Neutrophil (primary cell): ENCODE results near the gene DNAJB8.
A peak's percentile ranks its signal among the peaks of the same experiment; 100 is the strongest.

Source experiments
- H3K27ac ChIP-seq: fragments of 200-600 bp; sonication (generic); 2 replicates; pipeline ENCODE4 v1.5.1; 2016; ENCODE audit warnings: mild to moderate bottlenecking, moderate library complexity
- H3K27me3 ChIP-seq: fragments of 200-600 bp; sonication (generic); 2 replicates; pipeline ENCODE4 v1.6.0; 2016; ENCODE audit warnings: mild to moderate bottlenecking
- H3K36me3 ChIP-seq: fragments of 200-600 bp; sonication (generic); 2 replicates; pipeline ENCODE4 v1.5.1; 2017
- H3K4me1 ChIP-seq, 2 experiments: fragments of 200-600 bp in 1 of 2; sonication (generic) in 1 of 2; 1 replicate in 1 of 2; 2 replicates in 1 of 2; pipeline versions ENCODE4 v1.5.1 to v1.6.1; 2013 to 2016; ENCODE audit warnings: low read depth in 1 of 2, low read length in 1 of 2, mild to moderate bottlenecking in 1 of 2, moderate library complexity in 1 of 2; ENCODE audit not compliant: control insufficient read depth in 1 of 2, insufficient read depth in 1 of 2
- H3K4me3 ChIP-seq, 2 experiments: fragments of 200-600 bp in 1 of 2; sonication (generic) in 1 of 2; 1 replicate in 1 of 2; 2 replicates in 1 of 2; pipeline ENCODE4 v1.5.1; 2013 to 2016; ENCODE audit warnings: low read depth in 1 of 2, low read length in 1 of 2, mild to moderate bottlenecking in 1 of 2, moderate library complexity in 1 of 2
- H3K9me3 ChIP-seq: fragments of 200-600 bp; sonication (generic); 2 replicates; pipeline ENCODE4 v1.5.1; 2016
- TF ChIP-seq, protein P1 (sequence below): fragments of 200-600 bp; sonication (generic); IDR thresholded peaks from 2 replicates; pipeline ENCODE4 v1.5.1; 2016; ENCODE audit warnings: antibody characterized with exemption

DNAJB8 gene

DNA sequence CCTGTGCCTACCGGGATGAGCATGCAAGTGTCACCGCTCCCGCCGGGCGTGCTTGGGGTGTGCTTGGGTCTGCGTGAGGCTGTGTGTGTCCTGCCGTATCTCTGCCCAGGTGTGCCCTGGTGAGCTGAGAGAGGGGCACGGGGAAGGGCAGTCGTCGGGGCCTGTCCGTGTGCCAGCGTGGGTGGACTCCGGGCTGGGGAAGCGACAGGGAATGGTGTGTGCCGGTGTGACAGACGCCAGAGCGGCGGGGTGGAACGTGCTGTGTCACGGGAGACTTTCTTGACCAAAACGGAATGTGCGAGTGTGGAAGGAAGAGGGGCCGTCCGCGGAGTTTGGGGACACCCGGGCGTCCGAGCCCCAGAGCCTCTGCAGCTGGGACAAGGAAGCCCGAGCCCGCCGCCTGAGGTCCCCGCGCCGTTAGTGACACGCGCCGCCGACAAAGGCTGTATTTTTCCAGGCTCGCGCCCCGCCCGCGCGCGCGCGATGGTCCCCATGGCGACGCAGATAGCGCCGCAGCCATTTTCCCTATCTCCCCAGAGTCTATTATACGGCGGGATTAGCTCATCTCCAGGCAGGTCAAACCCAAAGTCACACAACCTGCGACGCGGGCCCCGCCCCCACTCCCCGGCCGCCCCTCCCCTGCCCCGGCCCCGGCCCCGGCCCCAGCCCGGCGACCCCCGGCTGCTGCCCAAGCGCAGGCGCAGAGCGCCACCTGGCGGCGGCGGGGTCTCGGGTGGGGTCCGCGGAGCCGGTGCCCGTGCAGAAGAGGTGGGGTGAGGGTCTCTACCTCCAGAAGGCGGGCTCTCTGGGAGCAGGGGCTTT, 30.8 kb upstream of the DNAJB8 start:
- peaks cover 4 to 16% of the 10 kb centered on the region in 2 experiments for H3K4me1 ChIP-seq
- H3K27me3 ChIP-seq: peaks cover 81% of the 10 kb centered on the region
- H3K9me3 ChIP-seq: no peaks in the 10 kb centered on the region
- peak overlapping the region in 1 of 2 experiments; percentile 49 for H3K4me3 ChIP-seq
- H3K36me3 ChIP-seq: no peaks in the 10 kb centered on the region
- no peak overlapping the region for H3K27ac ChIP-seq
- TF ChIP-seq, protein P1, sequence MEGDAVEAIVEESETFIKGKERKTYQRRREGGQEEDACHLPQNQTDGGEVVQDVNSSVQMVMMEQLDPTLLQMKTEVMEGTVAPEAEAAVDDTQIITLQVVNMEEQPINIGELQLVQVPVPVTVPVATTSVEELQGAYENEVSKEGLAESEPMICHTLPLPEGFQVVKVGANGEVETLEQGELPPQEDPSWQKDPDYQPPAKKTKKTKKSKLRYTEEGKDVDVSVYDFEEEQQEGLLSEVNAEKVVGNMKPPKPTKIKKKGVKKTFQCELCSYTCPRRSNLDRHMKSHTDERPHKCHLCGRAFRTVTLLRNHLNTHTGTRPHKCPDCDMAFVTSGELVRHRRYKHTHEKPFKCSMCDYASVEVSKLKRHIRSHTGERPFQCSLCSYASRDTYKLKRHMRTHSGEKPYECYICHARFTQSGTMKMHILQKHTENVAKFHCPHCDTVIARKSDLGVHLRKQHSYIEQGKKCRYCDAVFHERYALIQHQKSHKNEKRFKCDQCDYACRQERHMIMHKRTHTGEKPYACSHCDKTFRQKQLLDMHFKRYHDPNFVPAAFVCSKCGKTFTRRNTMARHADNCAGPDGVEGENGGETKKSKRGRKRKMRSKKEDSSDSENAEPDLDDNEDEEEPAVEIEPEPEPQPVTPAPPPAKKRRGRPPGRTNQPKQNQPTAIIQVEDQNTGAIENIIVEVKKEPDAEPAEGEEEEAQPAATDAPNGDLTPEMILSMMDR: no peak

DNA sequence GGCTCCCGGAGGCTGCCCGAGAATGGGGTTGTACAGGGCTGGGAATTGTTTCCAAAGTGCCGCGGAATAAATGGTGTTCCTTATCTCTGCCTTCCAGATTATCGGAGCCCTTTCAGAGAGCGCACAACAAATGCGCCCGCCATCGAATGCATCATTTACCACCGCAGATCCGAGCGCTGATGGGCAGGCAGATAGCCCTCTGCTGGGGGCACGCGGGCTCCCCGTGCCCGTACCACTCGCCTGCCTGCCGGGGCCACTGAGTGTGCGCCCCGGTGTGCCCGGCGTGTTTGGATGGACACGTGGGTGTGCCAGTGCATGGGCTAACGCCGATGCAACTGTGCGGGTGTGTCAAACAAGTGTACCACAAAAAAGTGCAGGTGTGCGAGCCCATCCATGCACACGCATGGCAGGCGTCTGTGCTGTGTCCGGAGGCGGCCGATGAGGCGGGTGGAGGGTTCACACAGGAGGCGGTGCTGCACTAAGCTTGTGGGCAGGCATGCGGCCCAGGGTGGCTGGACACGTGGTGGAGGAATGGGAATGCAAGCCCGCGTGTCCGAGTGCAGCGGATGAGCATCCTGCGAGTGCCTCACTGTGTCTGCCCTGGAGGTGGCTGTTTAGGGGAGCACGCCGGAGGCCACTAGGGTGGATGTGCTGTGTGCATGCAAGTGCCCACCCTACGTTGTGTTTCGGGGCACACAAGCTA, 30.1 kb upstream of the DNAJB8 start:
- Histone ChIP-seq H3K9me3 (no peaks in the 10 kb centered on the region), H3K36me3 (no peaks in the 10 kb centered on the region), H3K4me3 (no peak overlapping the region), H3K27ac (no peak overlapping the region), H3K27me3 (peaks cover 89% of the 10 kb centered on the region), H3K4me1 (peaks cover 9 to 23% of the 10 kb centered on the region in 2 experiments)
- TF ChIP-seq, protein P1: no peak

DNA sequence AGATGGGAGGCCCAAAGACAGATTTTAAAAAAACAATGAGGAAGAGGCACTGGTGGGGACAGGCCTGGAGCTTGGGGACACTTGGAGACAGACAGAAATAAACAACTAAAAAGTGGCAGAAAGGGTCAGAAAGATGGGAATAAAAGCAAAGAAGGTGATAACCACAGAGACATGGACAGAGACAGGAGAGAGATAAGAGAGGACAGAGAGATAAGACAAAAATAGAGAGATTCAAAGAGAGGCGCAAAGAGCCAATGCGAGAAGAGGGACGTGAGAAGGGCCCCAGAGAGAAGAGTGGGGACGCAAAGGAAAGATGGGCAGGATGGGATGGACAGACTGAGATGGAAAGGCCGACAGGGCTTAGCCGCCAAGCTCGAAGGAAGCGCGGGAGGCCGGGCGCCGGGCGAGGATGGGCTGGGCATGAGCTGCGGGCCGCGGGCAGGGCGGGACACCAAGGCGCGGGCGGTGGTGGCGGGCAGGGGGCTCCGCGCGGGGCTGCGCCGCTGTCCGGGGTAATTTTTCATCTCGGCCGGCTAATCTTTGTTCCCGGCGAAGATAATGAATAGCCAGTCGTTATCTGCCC, 29.4 kb upstream of the DNAJB8 start:
- Histone ChIP-seq H3K9me3 (no peaks in the 10 kb centered on the region), H3K27ac (no peak overlapping the region), H3K36me3 (no peaks in the 10 kb centered on the region), H3K27me3 (peaks cover 95% of the 10 kb centered on the region), H3K4me3 (no peak overlapping the region), H3K4me1 (peaks cover 9 to 23% of the 10 kb centered on the region in 2 experiments)
- TF ChIP-seq, protein P1: no peak

DNA sequence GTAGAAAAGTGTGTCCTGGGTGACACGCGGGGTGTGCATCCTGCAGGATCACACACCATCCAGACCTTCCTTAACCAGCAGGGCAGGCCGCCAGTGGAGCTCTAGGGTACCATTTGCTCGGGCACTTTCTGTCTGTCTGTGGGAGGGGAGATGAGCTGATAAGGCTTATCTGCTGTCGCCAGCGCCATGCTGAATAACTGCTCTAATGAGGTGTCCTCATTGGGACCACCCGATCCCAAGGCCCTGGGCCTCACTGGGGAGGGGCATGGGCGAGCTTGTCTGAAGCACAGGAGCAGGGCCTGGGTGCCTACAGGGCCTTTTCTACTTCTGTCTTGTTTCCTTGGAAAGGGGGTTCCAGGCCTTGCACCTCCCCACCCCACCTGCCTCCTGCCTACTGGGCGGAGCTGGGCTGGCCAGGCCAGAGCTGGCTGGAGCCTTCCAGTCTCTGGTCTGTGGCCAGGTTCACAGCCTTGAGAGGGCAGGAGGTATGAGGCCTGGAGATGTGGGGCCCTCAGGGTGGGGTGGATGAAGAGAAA, 28.8 kb upstream of the DNAJB8 start:
- Histone ChIP-seq H3K36me3 (no peaks in the 10 kb centered on the region), H3K27me3 (peaks cover 99% of the 10 kb centered on the region)
- TF ChIP-seq, protein P1: no peak

DNA sequence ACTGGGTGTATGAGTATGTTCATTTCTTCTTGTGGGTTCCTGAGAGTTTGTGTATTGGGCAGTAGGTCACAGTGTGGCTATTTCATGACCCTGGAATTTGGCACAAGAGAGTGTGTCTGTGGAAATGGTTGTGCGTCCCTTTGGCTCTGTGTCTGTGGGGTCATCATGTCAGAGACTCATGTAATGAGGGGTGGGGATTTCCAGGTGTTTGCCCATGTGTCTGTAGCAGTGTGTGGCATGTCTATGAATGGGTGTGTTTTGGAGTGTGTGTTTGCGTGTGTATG, 27.6 kb upstream of the DNAJB8 start:
- Histone ChIP-seq H3K27ac (no peak overlapping the region), H3K36me3 (no peaks in the 10 kb centered on the region), H3K4me1 (peaks cover 20 to 40% of the 10 kb centered on the region in 2 experiments), H3K4me3 (no peak overlapping the region), H3K27me3 (peaks cover 100% of the 10 kb centered on the region), H3K9me3 (no peaks in the 10 kb centered on the region)
- TF ChIP-seq, protein P1: no peak

More for the DNA sequence above, 28.8 kb upstream of the DNAJB8 start:
- H3K27ac ChIP-seq: no peak overlapping the region
- H3K4me3 ChIP-seq: no peak overlapping the region
- peaks cover 9 to 28% of the 10 kb centered on the region in 2 experiments for H3K4me1 ChIP-seq
- H3K9me3 ChIP-seq: no peaks in the 10 kb centered on the region
